ENCODE results near the gene METTL26. TPM values are rescaled to one million over a fixed set of nuclear protein-coding genes. Genes with fewer than 3 reads are reported as not detected.
A peak's percentile ranks its signal among the peaks of the same experiment; 100 is the strongest.

Gene METTL26
- total RNA-seq, 4 donors from 2014 or later, result 32.6 to 91.8 (median 86.7) TPM

GRCh38 chr16:634996-635395 is 1.1 kb downstream of the METTL26 start:
- Histone ChIP-seq H3K9me3 (no peaks in the 10 kb centered on the region), H3K27ac (no peak overlapping the region), H3K36me3 (no peaks in the 10 kb centered on the region), H3K27me3 (no peaks in the 10 kb centered on the region), H3K4me3 (peak overlapping the region in 1 of 4 donors; percentile 77), H3K4me1 (peaks cover 11 to 29% (median 28%) of the 10 kb centered on the region in 4 donors)
- no peak for DNase-seq
- TF ChIP-seq EP300 (IDR thresholded peaks at IDR 0.05; ENCODE audit: low read depth), result no peak
- TF ChIP-seq POLR2AphosphoS5 (IDR thresholded peaks at IDR 0.05), result no peak
- TF ChIP-seq CTCF (IDR thresholded peaks at IDR 0.05), result no peak
- no peak for TF ChIP-seq POLR2A (IDR thresholded peaks at IDR 0.05)
- intact Hi-C loops (cut with DNase I; ENCODE audit: low total_unique reads), result no loop called here
- WGBS, 2 donors (ENCODE audit: low coverage in 1 of 2), result 76% methylated on average over 7 of the region's 7 CpGs; no CpG with 5 or more reads in 1 of the 2 donors
- in situ Hi-C loops (cut with MboI; ENCODE audit: low pct_ligation_motif_present in 1 of 4, low pct_unique_long_range_greater_than_20kb in 1 of 4, low sequenced_read_pairs in 3 of 4), result no loop called here

GRCh38 chr16:634051-634670 is 1.9 kb downstream of the METTL26 start:
- Histone ChIP-seq H3K9me3 (no peaks in the 10 kb centered on the region), H3K36me3 (no peaks in the 10 kb centered on the region), H3K27me3 (no peaks in the 10 kb centered on the region), H3K4me1 (peaks cover 11 to 33% (median 28%) of the 10 kb centered on the region in 4 donors), H3K27ac (no peak overlapping the region), H3K4me3 (no peak overlapping the region)
- no peak for DNase-seq
- WGBS, 2 donors (ENCODE audit: low coverage in 1 of 2), result 89% methylated on average over 22 of the region's 22 CpGs; no CpG with 5 or more reads in 1 of the 2 donors
- intact Hi-C loops (cut with DNase I; ENCODE audit: low total_unique reads), result no loop called here
- TF ChIP-seq POLR2AphosphoS5 (IDR thresholded peaks at IDR 0.05) (no peak), POLR2A (IDR thresholded peaks at IDR 0.05) (no peak), EP300 (IDR thresholded peaks at IDR 0.05; ENCODE audit: low read depth) (no peak), CTCF (IDR thresholded peaks at IDR 0.05) (no peak)
- in situ Hi-C loops (cut with MboI; ENCODE audit: low pct_ligation_motif_present in 1 of 4, low pct_unique_long_range_greater_than_20kb in 1 of 4, low sequenced_read_pairs in 3 of 4), result no loop called here

GRCh38 chr16:633336-634050 is 2.6 kb downstream of the METTL26 start:
- H3K4me3 ChIP-seq, result no peak overlapping the region
- 98 to 100% methylated on average over 2 to 64 of the region's 74 CpGs for WGBS, 2 donors (ENCODE audit: low coverage in 1 of 2)
- no peak overlapping the region for H3K27ac ChIP-seq
- H3K4me1 ChIP-seq, result peaks cover 11 to 33% (median 28%) of the 10 kb centered on the region in 4 donors
- intact Hi-C loops (cut with DNase I; ENCODE audit: low total_unique reads) (no loop called here), in situ Hi-C loops (cut with MboI; ENCODE audit: low pct_ligation_motif_present in 1 of 4, low pct_unique_long_range_greater_than_20kb in 1 of 4, low sequenced_read_pairs in 3 of 4) (no loop called here)
- DNase-seq, result no peak
- no peaks in the 10 kb centered on the region for H3K27me3 ChIP-seq
- H3K9me3 ChIP-seq, result no peaks in the 10 kb centered on the region
- H3K36me3 ChIP-seq, result no peaks in the 10 kb centered on the region
- no peak for TF ChIP-seq POLR2A (IDR thresholded peaks at IDR 0.05)
- TF ChIP-seq POLR2AphosphoS5 (IDR thresholded peaks at IDR 0.05), result no peak
- no peak for TF ChIP-seq CTCF (IDR thresholded peaks at IDR 0.05)
- TF ChIP-seq EP300 (IDR thresholded peaks at IDR 0.05; ENCODE audit: low read depth), result no peak

GRCh38 chr16:632486-633335 is 3.4 kb downstream of the METTL26 start:
- 95% methylated on average over 59 of the region's 67 CpGs; no CpG with 5 or more reads in 1 of the 2 donors for WGBS, 2 donors (ENCODE audit: low coverage in 1 of 2)
- no peak overlapping the region for H3K27ac ChIP-seq
- H3K4me1 ChIP-seq, result peaks cover 8 to 31% (median 28%) of the 10 kb centered on the region in 4 donors
- no peak overlapping the region for H3K4me3 ChIP-seq
- H3K27me3 ChIP-seq, result no peaks in the 10 kb centered on the region
- intact Hi-C loops (cut with DNase I; ENCODE audit: low total_unique reads), result no loop called here
- in situ Hi-C loops (cut with MboI; ENCODE audit: low pct_ligation_motif_present in 1 of 4, low pct_unique_long_range_greater_than_20kb in 1 of 4, low sequenced_read_pairs in 3 of 4), result no loop called here
- no peaks in the 10 kb centered on the region for H3K36me3 ChIP-seq
- no peak for TF ChIP-seq CTCF (IDR thresholded peaks at IDR 0.05)
- TF ChIP-seq POLR2A (IDR thresholded peaks at IDR 0.05), result no peak
- TF ChIP-seq POLR2AphosphoS5 (IDR thresholded peaks at IDR 0.05), result no peak
- TF ChIP-seq EP300 (IDR thresholded peaks at IDR 0.05; ENCODE audit: low read depth), result no peak
- no peaks in the 10 kb centered on the region for H3K9me3 ChIP-seq
- no peak for DNase-seq

Measured in transverse colon (tissue), 4 donors.